ENCODE measurements around the gene ZNF74. TPM values are rescaled to one million over a fixed set of nuclear protein-coding genes. Genes with fewer than 3 reads are reported as not detected.
A peak's percentile ranks its signal among the peaks of the same experiment; 100 is the strongest.

ZNF74 gene
- polyA plus RNA-seq, 1 experiment, result 6.9 TPM

DNA sequence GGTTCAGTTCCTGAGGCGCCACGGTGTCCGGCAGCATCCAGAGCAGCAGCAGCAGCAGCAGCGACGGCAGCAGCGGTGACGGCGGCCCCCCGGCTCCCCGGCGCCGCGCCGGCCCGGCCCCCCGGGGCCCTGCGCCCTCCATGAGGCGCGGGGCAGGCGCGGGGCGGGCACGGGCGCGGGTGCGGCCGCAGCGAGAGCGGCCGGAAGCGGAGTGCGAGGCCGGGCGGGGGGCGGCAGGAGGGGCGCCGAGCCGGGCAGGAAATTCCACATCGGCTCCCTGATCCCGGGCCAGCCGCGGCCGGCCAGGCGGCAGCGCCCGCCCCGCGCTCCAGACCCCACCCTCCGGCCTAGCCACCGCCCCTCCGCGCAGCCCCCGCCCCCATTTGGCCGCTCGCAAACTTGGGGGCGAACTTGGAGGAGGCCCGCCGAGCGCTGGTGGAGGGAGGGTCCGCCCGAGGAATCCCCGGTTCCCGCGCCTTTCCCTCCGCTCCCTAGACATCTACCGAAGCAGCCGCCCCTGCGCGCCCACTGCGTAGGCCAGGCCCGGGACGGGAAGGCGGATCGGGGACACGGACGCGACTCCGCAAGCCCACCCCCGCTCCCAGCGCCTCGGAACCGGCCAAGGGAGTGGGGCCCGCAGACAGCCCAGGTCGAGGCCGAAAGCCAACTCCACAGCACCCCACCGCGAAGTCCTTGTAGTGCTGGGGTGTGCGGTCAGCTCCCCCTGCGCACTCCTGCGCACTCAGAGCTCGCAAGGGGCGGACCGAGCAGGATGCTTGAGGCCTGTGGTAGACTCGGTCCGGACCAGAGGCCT, 43.9 kb downstream of the ZNF74 start, which contains the start of gene SCARF2:
Gene SCARF2, minus strand, starts transcription at position 213 of the 814 bp plus-strand sequence. Its CDS starts 71 bp downstream, at position 142.
- TF ChIP-seq, protein P1, sequence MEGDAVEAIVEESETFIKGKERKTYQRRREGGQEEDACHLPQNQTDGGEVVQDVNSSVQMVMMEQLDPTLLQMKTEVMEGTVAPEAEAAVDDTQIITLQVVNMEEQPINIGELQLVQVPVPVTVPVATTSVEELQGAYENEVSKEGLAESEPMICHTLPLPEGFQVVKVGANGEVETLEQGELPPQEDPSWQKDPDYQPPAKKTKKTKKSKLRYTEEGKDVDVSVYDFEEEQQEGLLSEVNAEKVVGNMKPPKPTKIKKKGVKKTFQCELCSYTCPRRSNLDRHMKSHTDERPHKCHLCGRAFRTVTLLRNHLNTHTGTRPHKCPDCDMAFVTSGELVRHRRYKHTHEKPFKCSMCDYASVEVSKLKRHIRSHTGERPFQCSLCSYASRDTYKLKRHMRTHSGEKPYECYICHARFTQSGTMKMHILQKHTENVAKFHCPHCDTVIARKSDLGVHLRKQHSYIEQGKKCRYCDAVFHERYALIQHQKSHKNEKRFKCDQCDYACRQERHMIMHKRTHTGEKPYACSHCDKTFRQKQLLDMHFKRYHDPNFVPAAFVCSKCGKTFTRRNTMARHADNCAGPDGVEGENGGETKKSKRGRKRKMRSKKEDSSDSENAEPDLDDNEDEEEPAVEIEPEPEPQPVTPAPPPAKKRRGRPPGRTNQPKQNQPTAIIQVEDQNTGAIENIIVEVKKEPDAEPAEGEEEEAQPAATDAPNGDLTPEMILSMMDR (IDR thresholded peaks at IDR 0.05; ENCODE audit: insufficient read depth, low read depth, low read length), result no peak
- ChIA-PET CTCF (interaction anchor here (1.2 to 5.7 kb wide), 7 partner anchors 8 to 126 kb away, joined by 3 to 25 read pairs (median 5); no protein-coding TSS in a partner anchor), POLR2A (no interaction called here)
- no peak for DNase-seq (ENCODE audit: low read depth)
- Histone ChIP-seq H3K36me3 (ENCODE audit: control insufficient read depth, insufficient read depth, low read length) (peaks cover 5% of the 10 kb centered on the region), H3K27me3 (ENCODE audit: control insufficient read depth, insufficient read depth, low read length) (no peaks in the 10 kb centered on the region), H3K4me3 (ENCODE audit: low read depth, low read length) (peak within 1 kb of the TSS; percentile 72)

DNA sequence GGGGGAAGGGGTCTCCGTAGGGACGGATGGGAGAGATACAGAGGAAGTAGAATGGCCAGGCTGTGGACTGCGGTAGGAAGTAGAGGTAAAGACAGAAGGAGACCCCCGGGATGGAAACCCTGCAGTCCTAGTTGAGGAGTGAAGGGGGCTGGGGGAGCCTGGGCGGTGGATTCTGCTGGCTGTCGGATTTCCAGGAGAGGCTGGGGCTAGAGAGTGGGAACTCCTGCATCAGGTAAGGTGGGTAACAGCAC, 44.4 kb downstream of the ZNF74 start:
- peak overlapping the region; percentile 72 for H3K4me3 ChIP-seq (ENCODE audit: low read depth, low read length)
- no peaks in the 10 kb centered on the region for H3K27me3 ChIP-seq (ENCODE audit: control insufficient read depth, insufficient read depth, low read length)
- ChIA-PET POLR2A (no interaction called here), CTCF (interaction anchor here (1.2 to 2.9 kb wide), 5 partner anchors 9 to 126 kb away, joined by 3 to 17 read pairs (median 5); no protein-coding TSS in a partner anchor)
- DNase-seq (ENCODE audit: low read depth), result no peak
- TF ChIP-seq, protein P1 (IDR thresholded peaks at IDR 0.05; ENCODE audit: insufficient read depth, low read depth, low read length), result no peak
- peaks cover 5% of the 10 kb centered on the region for H3K36me3 ChIP-seq (ENCODE audit: control insufficient read depth, insufficient read depth, low read length)

DNA sequence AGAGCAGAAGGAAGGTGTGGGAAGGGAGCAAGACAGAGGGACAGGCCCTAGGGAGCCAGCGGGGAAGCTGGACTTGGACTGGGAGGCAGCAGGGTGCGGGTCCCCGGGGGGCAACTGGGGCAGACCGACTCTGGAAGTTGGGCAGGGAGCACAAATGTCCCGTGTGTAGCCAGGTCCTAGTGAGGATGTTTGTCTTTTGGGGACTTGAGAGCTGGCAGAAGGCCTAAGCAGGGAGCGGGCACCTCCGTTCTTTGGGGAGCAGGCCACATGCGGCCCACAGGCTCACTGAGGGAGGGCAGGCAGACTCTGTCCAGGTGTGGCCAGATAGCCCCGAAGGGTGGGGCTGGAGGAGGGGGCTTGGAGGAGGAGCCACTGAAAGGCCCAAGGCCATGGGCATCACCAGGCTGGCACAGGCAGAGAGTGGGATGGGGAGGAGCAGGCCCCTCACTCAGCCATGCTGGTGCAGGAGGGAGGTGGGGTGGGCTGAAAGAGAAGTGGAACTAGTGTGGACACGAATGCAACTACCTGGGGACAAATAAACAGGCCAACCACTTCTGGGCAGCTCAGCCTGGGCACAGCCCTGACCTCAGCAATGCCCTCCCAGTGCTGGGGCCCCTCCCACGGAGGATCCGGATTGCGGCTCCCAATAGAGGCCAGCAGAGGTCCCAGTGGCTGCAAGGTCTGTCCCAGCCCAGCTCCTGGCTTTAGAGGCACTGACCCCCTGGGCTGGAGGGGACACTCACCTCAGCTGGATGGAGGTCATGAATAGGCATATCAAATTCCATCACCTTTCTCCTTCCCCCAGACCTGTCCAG, 44.9 kb downstream of the ZNF74 start:
- TF ChIP-seq, protein P1 (IDR thresholded peaks at IDR 0.05; ENCODE audit: insufficient read depth, low read depth, low read length), result peak; percentile 60
- ChIA-PET CTCF (interaction anchor here (0.8 to 2.9 kb wide), 8 partner anchors 9 to 125 kb away, joined by 3 to 17 read pairs (median 5); no protein-coding TSS in a partner anchor), POLR2A (no interaction called here)
- Histone ChIP-seq H3K4me3 (ENCODE audit: low read depth, low read length) (peak overlapping the region; percentile 72), H3K36me3 (ENCODE audit: control insufficient read depth, insufficient read depth, low read length) (peaks cover 3% of the 10 kb centered on the region), H3K27me3 (ENCODE audit: control insufficient read depth, insufficient read depth, low read length) (no peaks in the 10 kb centered on the region)
- no peak for DNase-seq (ENCODE audit: low read depth)

DNA sequence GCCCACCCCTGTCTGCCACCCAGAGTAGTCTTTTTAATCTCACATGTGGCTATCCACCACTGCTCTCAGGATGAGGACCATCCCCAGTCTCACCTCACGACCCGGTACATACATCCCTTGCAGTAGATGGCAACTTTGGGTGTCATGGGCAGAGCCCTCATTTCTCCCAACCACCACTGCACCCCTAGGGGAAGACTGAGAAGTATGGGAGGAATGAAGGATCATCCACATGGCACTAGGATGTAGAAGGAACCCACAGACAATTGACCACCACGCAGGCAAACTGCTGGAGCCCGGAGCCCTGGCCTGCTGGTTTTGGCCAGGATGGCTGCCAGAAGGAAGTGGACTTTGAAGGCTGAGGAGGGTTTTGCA, 45.6 kb downstream of the ZNF74 start:
- no peaks in the 10 kb centered on the region for H3K27me3 ChIP-seq (ENCODE audit: control insufficient read depth, insufficient read depth, low read length)
- no peak for DNase-seq (ENCODE audit: low read depth)
- TF ChIP-seq, protein P1 (IDR thresholded peaks at IDR 0.05; ENCODE audit: insufficient read depth, low read depth, low read length), result no peak
- POLR2A ChIA-PET, result no interaction called here
- CTCF ChIA-PET, result interaction anchor here (1.2 to 2.9 kb wide), 6 partner anchors 15 to 125 kb away, joined by 3 to 17 read pairs (median 6); no protein-coding TSS in a partner anchor
- no peak overlapping the region for H3K4me3 ChIP-seq (ENCODE audit: low read depth, low read length)
- H3K36me3 ChIP-seq (ENCODE audit: control insufficient read depth, insufficient read depth, low read length), result peaks cover 7% of the 10 kb centered on the region
